Spleen (tissue), 7 donors: ENCODE data around the gene STK10.

Experiments used
- POLR2A ChIP-seq, 3 donors: fragments of 450-650 bp; IDR thresholded peaks; one replicate each; pipeline ENCODE4 v1.5.1; 2017; ENCODE audit warnings: antibody characterized with exemption in 3 of 3, mild to moderate bottlenecking in 1 of 3
- TF ChIP-seq, protein P1 (sequence below), 11 experiments: fragments of 200-600 bp in 7 of 11; fragments of 450-650 bp in 4 of 11; sonication (generic) in 4 of 11; IDR thresholded peaks in 8 of 11; conservative IDR thresholded peaks in 3 of 11; 1 replicate in 7 of 11; 2 replicates in 4 of 11; pipeline versions ENCODE4 v1.4.0 to v1.8.0; 2016 to 2021; ENCODE audit warnings: antibody characterized with exemption in 11 of 11, inconsistent platforms in 4 of 11, mild to moderate bottlenecking in 1 of 11
- donor health status: DM: no; HTN: no; CAD: no; lungs with moderate emphysema.
- donor health status: DM: no; HTN: no; CAD: no.
- donor health status: DM: no; HTN: no; CAD: no.

DNA sequence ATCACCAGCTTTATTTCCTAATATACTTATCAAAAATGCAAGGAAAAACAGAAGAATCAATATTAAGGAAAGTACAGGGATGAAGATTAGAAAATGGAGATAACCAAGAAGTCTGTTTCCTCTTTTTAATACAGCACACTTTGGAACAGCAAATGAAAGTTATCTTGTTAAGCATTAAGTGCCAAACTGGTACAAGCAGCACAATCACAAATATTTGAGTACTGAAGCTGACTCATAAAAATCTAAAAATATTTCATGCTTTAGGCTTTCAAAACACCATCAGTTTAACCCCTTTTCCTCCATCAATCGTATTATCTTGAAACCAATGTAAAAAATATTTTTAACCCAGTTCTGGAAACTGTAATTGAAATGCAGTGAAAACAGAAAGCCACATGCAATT is 184.3 kb downstream of the STK10 start:
- TF ChIP-seq, protein P1, sequence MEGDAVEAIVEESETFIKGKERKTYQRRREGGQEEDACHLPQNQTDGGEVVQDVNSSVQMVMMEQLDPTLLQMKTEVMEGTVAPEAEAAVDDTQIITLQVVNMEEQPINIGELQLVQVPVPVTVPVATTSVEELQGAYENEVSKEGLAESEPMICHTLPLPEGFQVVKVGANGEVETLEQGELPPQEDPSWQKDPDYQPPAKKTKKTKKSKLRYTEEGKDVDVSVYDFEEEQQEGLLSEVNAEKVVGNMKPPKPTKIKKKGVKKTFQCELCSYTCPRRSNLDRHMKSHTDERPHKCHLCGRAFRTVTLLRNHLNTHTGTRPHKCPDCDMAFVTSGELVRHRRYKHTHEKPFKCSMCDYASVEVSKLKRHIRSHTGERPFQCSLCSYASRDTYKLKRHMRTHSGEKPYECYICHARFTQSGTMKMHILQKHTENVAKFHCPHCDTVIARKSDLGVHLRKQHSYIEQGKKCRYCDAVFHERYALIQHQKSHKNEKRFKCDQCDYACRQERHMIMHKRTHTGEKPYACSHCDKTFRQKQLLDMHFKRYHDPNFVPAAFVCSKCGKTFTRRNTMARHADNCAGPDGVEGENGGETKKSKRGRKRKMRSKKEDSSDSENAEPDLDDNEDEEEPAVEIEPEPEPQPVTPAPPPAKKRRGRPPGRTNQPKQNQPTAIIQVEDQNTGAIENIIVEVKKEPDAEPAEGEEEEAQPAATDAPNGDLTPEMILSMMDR (IDR thresholded peaks at IDR 0.05 in 8 of 11, conservative IDR thresholded peaks at IDR 0.05 in 3 of 11), result no peak
- TF ChIP-seq POLR2A (IDR thresholded peaks at IDR 0.05), result no peak
